Stimulated activated CD4-positive, alpha-beta T cell treated with anti-CD3 and anti-CD28 coated beads, Interleukin-1b, Interleukin-23, amount 100 ng/mL, for 48 hours (primary cell): ENCODE results near the gene DIS3L2.
"Not testable (repeated sequence)": the region's sequence is repeated elsewhere in the genome, so short reads cannot be mapped to it uniquely, and the experiment has no call there.

Experiments used
- DNase-seq: peaks from one replicate; pipeline ENCODE4 v3.0.0-alpha.2; 2020

DIS3L2 gene

GRCh38 chr2:232328032-232328422 is 366.5 kb downstream of the DIS3L2 start:
- no peak for DNase-seq

- no peak for DNase-seq
Observed at GRCh38 chr2:232328516-232329460, 367.3 kb downstream of the DIS3L2 start.

GRCh38 chr2:232329716-232330067 is 368.2 kb downstream of the DIS3L2 start:
- DNase-seq: no peak

- DNase-seq: no peak
Observed at GRCh38 chr2:232330068-232330999, 368.8 kb downstream of the DIS3L2 start.

GRCh38 chr2:232331061-232331460 is 369.5 kb downstream of the DIS3L2 start:
- not testable (repeated sequence) for DNase-seq

GRCh38 chr2:232331641-232332040 is 370.1 kb downstream of the DIS3L2 start:
- not testable (repeated sequence) for DNase-seq

GRCh38 chr2:232332244-232332939 is 370.9 kb downstream of the DIS3L2 start:
- DNase-seq: not testable (repeated sequence)

GRCh38 chr2:232332940-232333259 is 371.4 kb downstream of the DIS3L2 start:
- no peak for DNase-seq

- DNase-seq: no peak
Observed at GRCh38 chr2:232333361-232334135, 372.0 kb downstream of the DIS3L2 start.

GRCh38 chr2:232334136-232334884 is 372.8 kb downstream of the DIS3L2 start:
- DNase-seq: not testable (repeated sequence)

- DNase-seq: not testable (repeated sequence)
Observed at GRCh38 chr2:232334885-232335205, 373.3 kb downstream of the DIS3L2 start.

- not testable (repeated sequence) for DNase-seq
Observed at GRCh38 chr2:232335206-232335858, 373.8 kb downstream of the DIS3L2 start.

GRCh38 chr2:232335859-232336215 is 374.3 kb downstream of the DIS3L2 start:
- no peak for DNase-seq

GRCh38 chr2:232336241-232336736 is 374.8 kb downstream of the DIS3L2 start:
- no peak for DNase-seq

- DNase-seq: no peak
Observed at GRCh38 chr2:232336981-232337720, 375.6 kb downstream of the DIS3L2 start.

GRCh38 chr2:232338094-232338758 is 376.7 kb downstream of the DIS3L2 start:
- not testable (repeated sequence) for DNase-seq

GRCh38 chr2:232338759-232339106 is 377.2 kb downstream of the DIS3L2 start:
- no peak for DNase-seq

- DNase-seq: no peak
Observed at GRCh38 chr2:232339121-232340081, 377.9 kb downstream of the DIS3L2 start.
